Activated CD4-positive, alpha-beta T cell treated with anti-CD3 and anti-CD28 coated beads, Interleukin-2, Interleukin-4, amounts not matched to agents 100 ng/mL and 50 ng/mL, durations not matched to agents 16 hours and 8 hours (primary cell): ENCODE data around the gene EFCAB3.
A peak's percentile ranks its signal among the peaks of the same experiment; 100 is the strongest.
"Not testable (repeated sequence)": the region's sequence is repeated elsewhere in the genome, so short reads cannot be mapped to it uniquely, and the experiment has no call there.

Experiments
- DNase-seq: peaks from one replicate; pipeline ENCODE4 v3.0.0-alpha.2; 2020; ENCODE audit warnings: low spot score

Gene EFCAB3

DNA sequence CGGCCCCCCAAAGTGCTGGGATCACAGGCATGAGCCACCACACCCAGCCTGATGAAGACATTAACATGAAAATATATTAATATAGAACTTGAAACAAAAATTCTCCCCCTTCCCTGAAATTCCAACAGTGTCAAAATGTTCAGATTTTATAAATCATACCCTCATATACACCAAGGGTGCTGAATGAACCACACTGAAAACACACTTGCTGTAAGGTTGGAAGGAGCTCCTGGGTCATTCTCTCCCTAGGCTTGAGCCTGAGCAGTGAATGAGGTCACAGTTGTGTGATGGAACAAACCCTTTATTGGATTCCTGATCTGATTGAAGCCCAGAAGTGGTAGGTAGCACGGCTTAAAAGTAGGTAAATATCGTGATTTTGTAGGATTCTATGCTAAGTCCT is at the start of gene EFCAB3:
Gene EFCAB3, plus strand, starts transcription at position 301 of the 400 bp plus-strand sequence. CDS start 2,427 bp downstream, outside the sequence.
- DNase-seq = no peak

- no peak for DNase-seq
Measured at GRCh38 chr17:62336527-62336926, 43.8 kb upstream of the EFCAB3 start.

GRCh38 chr17:62343764-62344270 is 36.5 kb upstream of the EFCAB3 start:
- no peak for DNase-seq

GRCh38 chr17:62351176-62351575 is 29.2 kb upstream of the EFCAB3 start:
- DNase-seq = no peak

GRCh38 chr17:62366191-62366590 is 14.2 kb upstream of the EFCAB3 start:
- DNase-seq = no peak

GRCh38 chr17:62381561-62381960 is 1.2 kb downstream of the EFCAB3 start:
- DNase-seq = no peak

GRCh38 chr17:62388856-62389255 is 8.5 kb downstream of the EFCAB3 start:
- DNase-seq = no peak

DNA sequence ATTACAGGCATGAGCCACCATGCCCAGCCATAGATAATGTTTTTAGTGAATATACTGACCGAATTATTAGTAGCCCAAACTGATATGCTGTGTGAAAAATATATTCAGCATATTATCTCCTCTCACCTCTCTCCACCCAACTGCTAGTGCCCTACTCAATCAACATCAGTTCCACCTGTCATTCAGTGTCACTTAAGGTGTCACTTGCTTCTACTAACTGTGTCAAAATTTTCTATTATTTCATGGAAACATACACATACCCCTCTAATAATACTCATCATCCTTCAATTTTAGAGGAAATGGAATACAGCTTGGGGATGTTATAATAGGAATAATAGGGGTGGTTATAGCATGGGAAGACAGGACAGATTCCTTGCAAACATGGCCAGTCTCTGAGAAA is 12.6 kb downstream of the EFCAB3 start:
- DNase-seq = no peak

- no peak for DNase-seq
Measured at GRCh38 chr17:62398891-62399290, 18.5 kb downstream of the EFCAB3 start.

- no peak for DNase-seq
Measured at GRCh38 chr17:62405451-62405850, 25.1 kb downstream of the EFCAB3 start.

DNA sequence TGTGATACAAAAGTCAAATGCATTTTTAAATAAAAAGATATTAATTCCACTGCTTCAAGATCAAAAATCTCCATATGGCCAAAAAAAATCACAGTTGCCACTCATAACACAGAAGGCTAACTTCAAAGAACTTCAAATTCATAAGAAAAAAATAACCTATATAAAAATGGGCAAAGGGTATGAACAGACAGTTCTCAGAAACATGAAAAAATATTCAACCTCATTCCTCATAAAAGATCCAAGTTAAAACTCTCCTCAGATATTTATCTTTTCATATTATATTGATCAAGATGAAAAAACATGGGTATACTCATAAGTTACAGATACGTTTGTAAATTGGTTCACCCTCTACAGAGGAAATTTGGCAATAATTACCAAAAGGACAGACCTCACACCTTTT is 32.7 kb downstream of the EFCAB3 start:
- not testable (repeated sequence) for DNase-seq

DNA sequence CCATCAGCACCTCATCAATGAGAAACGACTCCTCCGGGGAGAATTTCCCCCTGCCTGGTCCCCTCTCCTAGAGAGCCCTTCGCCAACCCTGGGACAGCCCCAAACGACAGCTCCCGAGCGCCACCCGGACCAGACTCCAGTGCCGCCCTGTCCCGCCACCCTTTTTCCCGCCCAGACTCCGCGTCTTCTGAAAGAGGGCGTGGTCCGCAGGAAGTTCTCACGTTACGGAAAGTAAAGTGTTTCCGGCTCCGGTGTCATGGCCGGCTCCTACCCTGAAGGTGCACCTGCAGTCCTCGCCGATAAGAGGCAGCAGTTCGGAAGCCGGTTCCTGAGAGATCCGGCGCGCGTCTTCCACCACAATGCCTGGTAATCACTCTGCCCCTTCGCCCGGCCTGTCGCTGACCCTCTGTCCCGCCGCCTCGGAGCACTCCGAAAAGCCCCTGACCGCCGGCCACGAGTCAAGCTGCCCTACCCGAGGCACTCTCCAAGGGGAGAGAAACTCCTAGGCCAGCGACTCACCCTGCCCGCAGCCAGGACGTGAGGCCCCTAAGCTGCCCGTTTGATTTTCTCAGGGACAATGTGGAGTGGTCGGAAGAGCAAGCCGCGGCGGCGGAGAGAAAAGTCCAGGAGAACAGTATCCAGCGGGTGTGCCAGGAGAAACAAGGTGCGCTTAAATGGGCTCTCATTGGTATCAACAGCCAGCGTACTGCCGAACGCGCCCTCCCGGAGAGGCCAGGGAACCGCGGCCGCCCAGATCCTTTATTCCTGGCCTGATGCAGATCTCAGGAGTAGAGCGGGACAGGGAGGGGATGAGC is 43.5 kb downstream of the EFCAB3 start, which contains the start of gene METTL2A:
Gene METTL2A, plus strand, starts transcription at position 251 of the 815 bp plus-strand sequence. Its CDS starts 6 bp downstream, at position 257.
- DNase-seq = peak; percentile 95

GRCh38 chr17:62426214-62426613 is 45.9 kb downstream of the EFCAB3 start:
- not testable (repeated sequence) for DNase-seq

DNA sequence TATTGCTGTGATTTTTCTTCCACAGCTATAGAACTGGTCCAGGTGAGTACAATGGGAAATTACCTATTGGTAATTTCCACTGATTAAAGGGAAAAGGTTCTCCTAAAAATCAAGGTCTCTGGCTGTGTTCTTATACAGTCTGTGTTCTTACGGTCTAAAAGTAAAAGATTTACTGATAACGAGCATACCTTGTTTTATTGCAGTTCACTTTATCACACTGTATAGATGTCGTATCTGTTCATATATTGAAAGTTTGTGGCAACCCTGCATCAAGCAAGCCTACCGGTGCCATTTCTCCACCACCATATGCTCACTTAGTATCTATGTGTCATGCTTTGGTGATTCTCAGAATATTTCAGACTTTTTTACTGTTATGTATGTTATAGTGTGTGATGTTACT is 54.9 kb downstream of the EFCAB3 start:
- not testable (repeated sequence) for DNase-seq

- not testable (repeated sequence) for DNase-seq
Measured at GRCh38 chr17:62441181-62441580, 60.8 kb downstream of the EFCAB3 start.

DNA sequence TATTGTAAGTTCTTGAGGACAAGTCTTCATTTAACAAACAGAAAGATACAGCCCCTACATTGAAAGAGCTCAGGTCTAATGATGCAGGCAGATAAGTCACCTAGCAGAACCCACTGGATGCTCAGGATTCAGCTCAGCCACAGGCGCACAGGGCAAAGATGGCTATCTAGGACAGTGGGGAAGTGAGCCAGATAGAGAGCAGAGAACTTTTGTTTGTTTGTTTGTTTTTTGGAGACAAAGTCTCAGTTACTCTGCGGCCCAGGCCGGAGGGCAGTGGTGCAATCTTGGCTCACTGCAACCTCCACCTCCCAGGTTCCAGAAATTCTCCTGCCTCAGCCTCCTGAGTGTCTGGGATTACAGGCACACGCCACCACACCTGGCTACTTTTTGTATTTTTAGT is 63.7 kb downstream of the EFCAB3 start:
- no peak for DNase-seq

DNA sequence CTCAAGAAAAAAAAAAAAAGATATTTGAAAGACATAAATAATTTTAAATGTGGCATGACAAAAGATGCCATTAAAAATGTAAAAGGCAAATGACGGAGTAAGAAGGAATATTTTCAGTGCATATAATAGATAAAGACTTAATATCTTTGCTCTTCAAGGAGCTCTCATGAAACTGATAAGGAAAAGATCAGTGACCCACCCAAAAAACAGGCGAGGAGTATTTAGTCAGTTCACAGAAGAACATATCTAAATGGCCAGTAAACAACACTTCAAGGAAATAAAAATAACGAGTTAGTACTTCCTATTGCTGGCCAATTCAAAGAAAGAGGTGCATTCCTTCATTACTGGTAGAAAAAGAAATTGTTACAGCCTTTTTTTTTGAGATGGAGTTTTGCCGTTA is 65.4 kb downstream of the EFCAB3 start:
- DNase-seq = not testable (repeated sequence)

DNA sequence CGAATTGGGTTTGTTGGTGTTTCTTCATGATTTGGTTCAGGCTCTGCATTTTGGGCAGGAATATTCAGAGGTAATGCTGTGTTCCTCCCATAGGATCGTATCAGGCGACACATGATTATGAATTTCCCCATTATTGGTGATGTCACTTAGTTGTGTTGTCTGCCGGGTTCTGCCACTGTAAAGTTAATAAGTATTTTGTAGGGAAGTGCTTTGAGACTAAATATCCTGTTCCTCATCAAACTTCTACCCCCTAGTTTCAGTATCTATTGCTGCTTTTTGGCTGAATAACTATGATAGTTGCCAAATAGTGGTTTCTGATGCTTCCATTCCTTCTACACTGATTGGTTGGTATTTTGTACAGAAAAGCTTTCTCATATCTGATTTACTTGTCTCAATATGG is 71.8 kb downstream of the EFCAB3 start:
- DNase-seq = not testable (repeated sequence)

DNA sequence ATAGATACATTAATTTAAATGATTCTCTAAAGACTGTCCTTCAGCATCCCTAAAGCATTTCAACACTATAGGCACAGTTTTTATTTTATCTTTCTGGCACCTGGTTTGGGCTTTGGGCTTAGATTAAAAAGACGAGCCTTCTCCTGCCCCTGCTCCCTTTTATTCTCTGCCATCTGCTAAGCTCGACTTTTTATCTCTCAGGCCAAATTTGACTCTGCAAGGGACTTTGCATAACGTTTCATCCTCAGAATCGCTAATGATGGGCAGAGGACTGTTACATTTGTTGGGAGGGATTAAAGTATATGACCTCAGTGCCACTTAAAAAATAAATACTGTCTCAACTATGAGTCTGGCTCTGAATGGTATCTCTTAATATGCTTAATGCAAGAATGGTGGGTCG is 72.7 kb downstream of the EFCAB3 start:
- not testable (repeated sequence) for DNase-seq

DNA sequence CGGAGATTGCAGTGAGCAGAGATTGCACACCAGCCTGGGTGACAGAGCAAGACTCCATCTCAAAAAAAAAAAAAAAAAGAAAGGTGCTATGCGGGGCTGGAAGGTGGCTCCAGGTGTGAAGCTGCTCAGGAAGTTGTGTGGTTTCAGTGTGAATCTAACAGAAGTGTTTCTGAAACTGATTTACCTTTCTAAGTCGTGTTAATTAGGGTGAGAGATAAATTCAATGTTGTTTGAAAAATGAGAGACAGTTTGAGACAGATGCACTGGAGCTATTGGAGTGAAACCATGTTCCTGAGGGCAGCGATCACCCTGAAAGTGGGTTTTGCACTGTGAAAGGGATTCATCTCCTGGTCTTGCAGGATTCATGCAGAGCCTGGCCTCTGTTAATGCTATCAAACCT is 73.3 kb downstream of the EFCAB3 start:
- not testable (repeated sequence) for DNase-seq

- DNase-seq = not testable (repeated sequence)
Measured at GRCh38 chr17:62454111-62454510, 73.8 kb downstream of the EFCAB3 start.

DNA sequence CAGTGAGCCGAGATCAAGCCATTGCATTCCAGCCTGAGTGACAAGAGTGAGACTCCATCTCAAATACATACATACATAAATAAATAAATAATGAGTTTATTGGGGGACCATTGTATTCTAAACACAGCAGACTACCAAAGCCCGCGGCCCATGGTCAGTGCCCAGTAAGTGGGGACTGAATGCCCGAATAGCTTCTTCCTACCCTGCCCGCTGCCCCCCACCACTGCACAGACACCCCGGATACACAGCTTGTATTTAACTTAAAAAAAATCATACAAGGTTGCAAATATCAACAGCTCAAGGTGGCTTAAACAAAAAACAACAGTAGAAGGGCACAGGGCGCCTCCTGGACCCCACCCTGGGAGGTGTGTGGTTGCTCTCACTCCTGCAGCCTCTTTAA is 75.7 kb downstream of the EFCAB3 start:
- DNase-seq = no peak

DNA sequence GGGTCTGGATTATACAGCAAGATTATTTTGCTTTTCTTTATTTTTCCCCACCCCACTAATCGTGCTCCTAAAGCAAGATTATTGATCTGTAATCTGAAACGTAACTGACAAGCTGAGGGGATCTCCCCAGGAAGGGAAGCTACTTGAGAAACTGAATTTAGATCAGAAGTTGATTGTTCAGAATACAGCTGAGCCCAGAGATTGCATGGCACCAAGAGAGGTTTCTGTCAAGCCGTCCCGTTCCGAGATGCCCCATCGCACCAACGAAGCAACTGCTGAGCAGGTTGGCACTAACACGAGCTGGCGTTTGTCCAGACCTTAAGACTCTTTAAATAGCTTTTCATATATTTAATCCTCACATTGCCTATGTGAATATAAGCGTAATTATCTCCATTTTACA is 78.1 kb downstream of the EFCAB3 start:
- not testable (repeated sequence) for DNase-seq

DNA sequence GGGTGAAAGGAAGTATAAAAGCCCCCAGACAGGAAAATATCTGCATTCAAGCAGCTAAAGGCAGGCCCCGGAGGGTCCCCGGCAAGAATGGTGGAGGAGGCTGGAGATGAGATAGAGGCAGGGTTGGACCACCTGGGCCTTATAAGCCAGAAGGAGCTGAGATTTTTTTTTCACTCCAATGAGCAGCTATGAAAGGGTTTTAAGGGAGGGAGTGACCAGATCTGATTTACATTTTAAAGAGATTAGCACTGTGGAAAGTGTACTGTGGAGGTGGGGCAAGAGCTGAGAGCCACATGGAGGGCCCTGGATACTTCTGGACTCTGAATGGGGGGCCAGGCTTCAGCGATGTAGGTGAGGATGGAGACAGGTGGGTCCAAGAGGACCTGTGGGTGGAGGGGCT is 84.1 kb downstream of the EFCAB3 start:
- DNase-seq = not testable (repeated sequence)
